Measurements from ENCODE around the gene CYP27B1.

Gene CYP27B1

DNA sequence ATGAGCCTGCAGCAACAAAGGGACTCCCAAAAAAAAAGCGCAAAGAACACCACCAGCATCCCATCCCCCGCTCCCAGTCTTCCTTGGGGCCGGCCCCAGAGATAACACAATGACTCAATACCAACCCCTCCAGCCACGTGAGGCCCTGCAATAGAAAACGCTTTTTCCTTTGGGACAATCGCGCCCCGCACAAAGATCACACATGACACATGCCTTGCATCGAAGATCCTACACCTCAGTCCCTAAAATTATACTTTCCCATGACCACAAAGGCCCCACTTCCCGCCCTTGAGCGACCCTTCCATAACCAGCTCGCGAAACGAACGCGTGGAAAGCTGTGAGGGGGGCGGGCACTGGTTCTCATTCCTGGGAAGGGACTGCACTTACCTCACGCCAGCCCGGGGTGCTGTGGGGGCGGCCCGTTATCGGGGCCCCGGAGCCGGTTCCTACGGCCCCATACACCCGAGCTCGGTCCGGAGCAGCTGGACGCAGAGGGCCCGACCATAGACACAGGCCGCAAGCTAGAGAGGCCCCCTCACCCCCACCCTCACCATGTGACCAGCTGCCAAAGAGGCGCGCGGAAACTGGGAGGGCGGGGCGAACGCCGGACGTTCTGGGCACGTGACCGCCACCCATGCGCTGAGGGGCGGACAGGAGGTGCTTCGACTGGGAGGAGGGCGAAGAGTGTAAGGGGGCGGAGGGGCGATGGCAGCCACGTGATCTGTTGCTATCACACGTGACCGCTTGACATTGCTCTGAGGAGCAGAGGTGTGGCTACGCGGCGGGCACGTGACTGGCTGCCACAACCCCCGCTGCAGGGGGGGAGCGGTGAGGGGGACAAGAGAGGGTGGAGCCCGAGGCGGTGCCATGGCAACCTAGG is 14.8 kb downstream of the CYP27B1 start, which contains the start of gene CDK4:
Gene CDK4, minus strand, starts transcription at position 523 of the 880 bp plus-strand sequence. CDS start 593 bp downstream, outside the sequence.
- DNase-seq (ENCODE audit: low read depth), result peak; percentile 97

DNA sequence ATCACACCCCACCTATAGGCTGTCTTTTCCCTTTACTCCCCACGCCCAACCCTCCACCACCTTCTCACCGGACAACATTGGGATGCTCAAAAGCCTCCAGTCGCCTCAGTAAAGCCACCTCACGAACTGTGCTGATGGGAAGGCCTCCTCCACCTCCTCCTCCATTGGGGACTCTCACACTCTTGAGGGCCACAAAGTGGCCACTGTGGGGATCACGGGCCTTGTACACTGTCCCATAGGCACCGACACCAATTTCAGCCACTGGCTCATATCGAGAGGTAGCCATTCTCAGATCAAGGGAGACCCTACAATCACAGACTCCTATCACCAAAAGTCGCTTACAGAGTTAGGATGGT is 15.5 kb downstream of the CYP27B1 start:
- no peak for DNase-seq (ENCODE audit: low read depth)

DNA sequence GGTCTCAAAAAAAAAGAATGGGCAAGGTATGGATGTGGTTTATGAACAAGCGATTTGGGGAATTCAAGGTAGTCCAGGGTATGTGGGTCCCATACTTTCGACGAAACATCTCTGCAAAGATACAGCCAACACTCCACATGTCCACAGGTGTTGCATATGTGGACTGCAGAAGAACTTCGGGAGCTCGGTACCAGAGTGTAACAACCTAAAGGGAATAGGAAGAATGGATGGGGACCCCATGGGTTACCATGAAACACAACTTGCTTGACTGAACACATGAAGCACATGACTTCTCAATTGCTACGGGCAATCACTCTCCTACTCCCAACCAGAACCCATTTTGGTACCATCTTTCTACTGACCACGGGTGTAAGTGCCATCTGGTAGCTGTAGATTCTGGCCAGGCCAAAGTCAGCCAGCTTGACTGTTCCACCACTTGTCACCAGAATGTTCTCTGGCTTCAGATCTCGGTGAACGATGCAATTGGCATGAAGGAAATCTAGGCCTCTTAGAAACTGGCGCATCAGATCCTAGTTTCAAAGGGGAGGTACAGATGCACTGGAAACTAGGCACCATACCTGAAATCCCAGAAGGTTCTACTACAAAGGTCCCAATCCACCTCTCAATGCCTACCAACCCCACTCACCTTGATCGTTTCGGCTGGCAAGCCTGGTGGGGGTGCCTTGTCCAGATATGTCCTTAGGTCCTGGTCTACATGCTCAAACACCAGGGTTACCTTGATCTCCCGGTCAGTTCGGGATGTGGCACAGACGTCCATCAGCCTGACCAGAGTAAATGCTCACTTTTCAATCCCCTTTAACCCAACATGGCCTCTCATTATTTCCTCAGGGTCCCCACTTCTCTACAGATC is 16.1 kb downstream of the CYP27B1 start:
- DNase-seq (ENCODE audit: low read depth), result no peak

DNA sequence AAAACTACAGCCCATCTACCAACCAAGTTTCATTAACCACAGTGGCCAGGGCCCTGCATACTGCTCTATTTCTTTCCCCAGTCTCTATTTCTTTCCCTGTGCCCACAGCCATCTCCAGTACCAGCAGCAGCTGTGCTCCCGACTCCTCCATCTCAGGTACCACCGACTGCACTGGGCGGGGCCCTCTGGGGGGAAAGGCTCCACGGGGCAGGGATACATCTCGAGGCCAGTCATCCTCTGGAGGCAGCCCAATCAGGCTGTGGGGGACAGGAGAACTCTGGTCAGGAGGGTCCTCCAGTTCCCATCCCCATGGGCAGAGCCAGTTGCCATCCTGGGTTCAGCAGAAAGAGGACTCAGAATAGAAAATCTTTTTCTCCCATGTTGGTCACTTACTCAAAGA is 17.8 kb downstream of the CYP27B1 start:
- no peak for DNase-seq (ENCODE audit: low read depth)

DNA sequence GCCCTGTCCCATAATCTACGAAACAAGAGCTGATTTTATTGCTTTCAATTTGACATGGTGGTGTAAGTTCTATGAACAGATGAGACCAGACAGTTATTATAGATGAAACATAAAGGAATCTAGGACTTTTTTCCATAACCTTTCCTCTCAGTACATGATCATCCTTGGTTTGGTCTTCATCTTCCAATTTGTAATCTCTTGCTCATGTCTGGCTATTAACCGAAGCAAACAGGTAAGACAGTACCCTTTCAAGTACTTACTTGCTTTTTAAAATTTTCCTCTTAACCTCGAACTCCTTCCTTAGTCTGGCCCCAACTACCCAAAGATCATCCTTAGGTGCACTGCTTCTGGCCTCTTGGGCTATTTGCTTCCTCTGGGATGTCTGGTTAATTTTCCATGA is 20.9 kb downstream of the CYP27B1 start:
- no peak for DNase-seq (ENCODE audit: low read depth)

DNA sequence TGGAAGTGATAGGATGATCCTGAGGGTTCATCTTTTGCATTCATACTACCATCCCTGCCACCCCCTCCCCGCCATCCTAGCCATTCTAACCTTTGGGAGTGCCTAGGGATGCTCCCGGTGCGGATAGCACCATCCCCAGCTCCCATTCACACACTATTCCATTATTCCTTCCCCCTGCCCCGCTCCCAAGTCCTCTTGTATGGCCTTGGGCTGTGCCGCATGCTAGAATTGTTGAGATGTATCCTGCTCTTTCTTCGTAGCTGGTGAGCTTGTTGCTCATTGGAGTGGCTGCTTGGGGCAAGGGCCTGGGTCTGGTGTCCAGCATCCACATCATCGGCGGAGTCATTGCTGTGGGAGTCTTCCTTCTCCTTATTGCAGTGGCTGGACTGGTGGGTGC is 21.4 kb downstream of the CYP27B1 start:
- DNase-seq (ENCODE audit: low read depth), result no peak

DNA sequence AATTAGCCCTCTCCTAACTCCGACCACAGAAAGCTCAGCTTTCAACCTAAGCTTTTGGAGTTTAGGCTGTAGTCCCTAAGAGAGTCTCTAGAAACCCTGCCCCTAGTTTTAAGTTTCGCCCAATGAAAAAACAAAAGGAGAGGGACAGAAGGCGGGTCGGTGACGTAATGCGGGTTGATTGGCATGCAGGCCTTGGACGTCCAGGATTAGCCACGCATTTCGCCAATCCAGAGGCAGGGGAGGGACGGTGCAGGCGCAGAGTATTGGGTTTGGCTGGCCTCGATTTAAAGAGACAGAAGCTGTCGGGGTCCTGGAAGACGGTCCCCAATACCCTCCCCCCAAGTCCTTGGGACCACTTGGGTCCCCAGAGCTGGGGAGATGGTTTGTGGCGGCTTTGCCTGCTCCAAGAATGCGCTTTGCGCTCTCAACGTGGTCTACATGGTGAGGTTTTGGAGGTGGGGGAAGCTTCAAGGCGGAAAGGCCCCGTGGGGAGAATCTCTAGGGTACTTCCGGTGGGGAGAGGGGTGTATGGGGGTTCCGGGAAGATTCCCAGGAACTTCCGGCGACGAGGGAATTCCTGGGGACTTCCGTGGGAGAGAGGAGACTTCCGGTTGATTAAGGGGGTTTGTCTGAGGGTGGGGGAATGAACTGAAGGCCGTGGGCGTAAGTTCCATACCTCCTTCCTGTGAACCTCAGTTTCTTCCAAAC is 21.9 kb downstream of the CYP27B1 start, which contains the start of gene TSPAN31:
Gene TSPAN31, plus strand, starts transcription at position 263 of the 708 bp plus-strand sequence. Its CDS starts 116 bp downstream, at position 379.
- peak; percentile 86 for DNase-seq (ENCODE audit: low read depth)

DNA sequence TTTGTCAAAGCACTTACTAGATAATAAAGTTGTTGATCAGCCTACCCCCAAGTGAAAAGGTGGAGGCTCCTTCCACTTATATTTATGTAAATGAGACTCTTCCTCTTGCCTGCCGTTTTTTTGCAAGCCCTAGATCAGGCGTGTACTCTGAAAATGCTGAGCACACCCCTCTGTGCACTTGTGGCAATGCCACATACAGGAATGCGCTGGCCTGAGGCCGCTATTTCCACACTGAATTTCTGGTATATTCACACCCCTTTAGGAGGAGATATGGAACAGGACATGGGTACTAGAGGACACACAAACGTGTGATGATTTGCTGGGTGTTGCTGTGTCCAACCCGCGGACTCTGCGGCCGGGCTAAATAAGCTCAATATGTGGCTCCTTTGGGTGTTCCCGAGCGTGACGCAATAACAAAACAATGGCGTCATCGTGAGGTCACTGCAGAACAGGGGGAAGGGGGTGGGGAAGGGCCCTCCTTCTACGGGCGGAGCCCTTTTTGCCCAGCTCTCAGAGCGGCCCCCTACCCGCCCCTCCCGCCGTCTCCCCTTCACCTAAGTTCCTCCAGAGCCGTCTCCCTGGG is 22.6 kb downstream of the CYP27B1 start:
- DNase-seq (ENCODE audit: low read depth), result peak; percentile 45

DNA sequence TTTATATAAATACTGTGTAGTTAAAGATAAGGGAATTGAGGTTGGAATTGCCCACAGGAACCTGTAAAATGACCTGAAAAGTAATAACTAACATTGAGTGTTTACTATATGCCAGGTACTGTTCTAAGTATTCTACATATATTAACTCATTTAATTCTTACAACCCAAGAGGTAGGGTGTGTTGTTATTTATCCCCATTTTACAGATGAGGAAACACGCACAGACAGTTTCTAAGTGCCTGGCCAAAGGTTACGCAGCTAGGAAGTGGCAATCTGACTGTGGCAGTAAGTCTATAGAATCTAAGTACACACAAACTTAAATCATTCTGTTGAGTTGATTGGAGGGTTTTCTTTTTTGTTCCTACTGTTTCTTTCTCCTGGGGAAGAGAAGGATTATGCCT is 23.1 kb downstream of the CYP27B1 start:
- no peak for DNase-seq (ENCODE audit: low read depth)

DNA sequence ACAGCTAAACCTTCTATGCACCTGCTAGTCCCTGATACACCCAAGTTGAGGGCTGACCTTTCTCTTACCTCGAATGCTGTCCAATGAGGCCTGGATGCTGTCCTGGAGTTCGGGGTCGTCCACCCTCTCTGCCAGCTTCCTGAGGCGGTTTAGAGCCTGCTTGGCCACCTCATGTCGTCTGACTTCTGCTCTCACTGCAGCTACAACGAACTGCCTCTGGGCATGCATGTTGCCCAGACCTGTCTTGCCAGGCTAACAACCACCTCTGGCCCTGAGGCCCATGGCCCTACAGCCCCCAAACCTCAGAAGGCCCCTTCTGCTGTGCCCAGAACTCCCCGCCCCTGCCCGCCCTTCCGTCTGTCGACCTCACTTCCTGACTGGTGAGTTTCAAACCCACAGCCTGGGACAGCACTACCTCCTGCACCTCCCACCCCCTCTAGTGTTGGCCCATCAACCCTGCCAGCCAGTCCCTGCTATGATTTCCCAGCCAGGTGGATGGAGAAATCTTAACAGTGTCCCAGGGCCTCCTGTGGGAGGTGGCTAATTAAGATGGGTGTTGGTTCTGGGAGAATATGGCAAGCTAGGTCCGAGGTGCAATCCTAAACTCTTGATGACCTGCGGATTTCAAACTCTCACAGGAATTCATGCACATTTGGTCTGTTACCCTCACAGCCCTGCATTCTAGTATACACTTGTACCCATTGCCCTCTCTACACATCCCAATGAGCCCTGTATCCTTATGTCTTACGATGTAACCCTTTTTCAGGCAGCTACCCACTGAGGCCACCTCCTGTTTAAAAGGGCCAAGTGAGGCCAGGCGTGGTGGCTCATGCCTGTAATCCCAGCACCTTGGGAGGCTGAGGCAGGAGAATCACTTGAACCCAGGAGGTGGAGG is 24.8 kb downstream of the CYP27B1 start:
- peak; percentile 67 for DNase-seq (ENCODE audit: low read depth)

DNA sequence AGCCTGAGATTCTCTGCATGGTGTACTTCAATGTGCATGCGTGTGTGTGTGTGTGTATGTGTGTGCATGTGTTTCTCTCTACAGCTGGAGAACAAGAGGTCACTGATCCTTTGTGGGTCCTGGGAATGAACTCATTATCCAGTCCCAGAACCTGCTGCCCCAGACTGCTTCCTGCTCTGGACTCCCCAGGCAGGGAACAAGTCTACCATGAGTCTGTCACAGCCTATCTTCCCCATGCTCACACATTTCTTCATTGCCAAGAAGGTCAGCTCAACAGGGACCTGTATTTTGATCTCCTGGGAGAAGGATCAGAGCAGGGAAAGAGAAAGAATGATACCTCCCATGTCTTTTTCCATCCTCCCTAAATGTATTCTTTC is 25.5 kb downstream of the CYP27B1 start:
- no peak for DNase-seq (ENCODE audit: low read depth)

DNA sequence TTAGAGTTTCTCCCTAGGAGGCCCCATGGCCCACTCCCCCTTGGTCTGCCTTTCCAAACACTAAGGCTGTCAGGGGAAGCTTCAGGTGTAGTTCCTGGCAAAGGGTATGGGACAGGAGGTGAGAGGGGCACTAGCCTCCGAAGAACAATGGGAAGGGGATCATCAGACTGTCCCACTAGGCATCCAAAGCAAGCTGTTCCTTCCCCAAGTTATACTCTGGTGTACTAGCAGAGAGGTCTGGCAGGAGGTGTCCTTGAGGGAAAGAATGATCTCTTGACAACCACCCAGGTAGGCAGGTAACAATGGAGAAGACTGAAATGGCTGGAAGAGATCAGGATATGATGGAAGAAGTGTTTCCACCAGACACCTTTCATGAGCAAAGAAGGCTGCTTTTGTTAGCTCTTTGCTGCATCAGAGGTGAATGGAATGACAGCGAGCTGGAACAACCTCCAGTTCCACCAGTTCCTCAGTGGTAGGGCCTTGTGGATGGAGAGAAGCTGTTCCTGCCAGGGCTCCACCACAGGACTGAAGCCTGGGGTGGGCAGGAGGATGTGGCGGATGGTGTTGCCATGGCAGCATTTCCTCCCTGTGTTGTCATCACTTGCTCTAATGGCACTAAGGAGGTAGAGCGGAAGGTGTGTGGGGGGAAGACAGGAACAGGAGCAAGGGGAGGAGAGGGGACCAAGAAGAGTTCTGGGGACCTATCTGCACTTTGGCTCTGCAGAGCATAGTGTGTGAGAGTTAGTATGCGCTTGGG is 26.0 kb downstream of the CYP27B1 start:
- DNase-seq (ENCODE audit: low read depth), result peak; percentile 59

DNA sequence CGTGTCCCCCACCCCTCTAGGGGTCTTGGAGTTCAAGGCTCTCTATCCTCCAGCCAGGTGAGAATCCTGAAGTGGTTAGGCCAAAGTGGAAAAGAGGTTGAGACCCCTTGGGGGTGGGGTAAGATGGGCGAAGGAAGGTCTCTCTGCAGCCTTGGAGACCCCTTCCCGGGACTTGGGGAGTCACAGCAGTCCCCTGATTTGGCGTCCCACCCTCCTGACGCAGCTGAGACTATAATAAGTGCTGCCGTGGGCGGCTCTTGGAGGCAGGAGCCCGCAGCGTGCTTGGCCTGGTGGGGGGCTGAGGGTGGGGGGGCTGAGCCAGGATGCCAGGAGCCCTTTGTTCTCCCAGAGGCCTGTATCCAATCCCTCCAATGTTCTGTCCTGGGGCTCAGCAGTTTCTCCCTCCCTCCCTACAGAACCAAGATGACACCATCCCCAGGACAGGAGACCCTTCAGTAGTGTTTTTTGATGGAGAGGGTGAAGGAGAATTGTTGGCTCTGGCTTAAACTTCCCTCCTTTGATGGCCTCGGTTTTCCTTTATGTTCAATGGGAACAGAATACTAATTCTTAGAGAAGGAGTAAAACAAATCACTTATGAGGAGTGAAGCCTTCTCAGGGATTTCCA is 26.9 kb downstream of the CYP27B1 start:
- no peak for DNase-seq (ENCODE audit: low read depth)

DNA sequence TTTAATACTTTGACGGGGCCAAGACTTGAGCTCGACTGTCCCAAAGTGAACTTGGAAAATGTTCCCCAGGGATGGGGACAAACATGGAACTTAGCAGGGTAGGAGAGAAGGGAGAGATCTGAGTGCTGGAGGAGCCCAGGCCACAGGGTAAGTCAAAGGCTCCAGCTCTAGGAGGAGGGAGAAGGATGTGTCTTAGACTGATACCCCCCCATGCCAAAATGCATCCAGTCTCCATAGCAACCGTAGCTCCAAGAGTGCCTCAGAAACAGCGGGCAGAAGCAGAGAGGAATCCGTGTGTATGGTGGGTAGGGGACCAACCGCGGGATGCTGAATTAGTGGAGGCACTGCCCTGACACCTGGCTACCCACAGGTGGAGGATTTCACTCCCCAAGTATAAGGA is 27.5 kb downstream of the CYP27B1 start:
- DNase-seq (ENCODE audit: low read depth), result no peak

DNA sequence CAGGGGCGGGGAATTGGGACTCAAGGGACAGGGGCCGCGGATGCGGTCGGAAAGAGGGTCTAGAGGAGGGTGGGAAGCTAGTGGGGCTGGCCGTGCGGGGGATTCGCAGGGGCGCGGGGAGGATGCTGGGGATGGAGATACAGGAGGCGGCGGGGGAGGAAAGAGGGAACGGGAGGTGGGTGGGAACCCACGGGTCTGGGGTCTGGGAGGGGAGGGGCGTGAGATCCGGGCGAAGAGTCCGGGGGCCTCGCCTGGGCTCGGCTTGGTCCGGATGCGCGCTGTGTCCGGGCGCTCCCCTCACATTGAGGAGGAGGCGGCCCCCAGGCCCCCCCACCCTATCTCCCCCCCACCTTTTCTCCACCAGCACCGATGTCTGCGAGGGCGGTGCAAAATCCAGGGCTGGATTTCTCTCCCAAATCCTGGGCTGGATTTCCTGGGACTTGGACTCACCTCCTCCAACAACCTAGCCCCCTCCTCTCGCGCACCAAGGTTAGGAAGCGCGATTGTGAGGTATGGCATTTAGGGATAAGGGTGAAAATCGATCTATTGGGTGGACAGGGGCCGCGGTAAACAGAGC is 28.1 kb downstream of the CYP27B1 start, which contains the start of gene AGAP2:
Gene AGAP2, minus strand, starts transcription at position 82 of the 577 bp plus-strand sequence. CDS start 496 bp downstream, outside the sequence.
- no peak for DNase-seq (ENCODE audit: low read depth)

DNA sequence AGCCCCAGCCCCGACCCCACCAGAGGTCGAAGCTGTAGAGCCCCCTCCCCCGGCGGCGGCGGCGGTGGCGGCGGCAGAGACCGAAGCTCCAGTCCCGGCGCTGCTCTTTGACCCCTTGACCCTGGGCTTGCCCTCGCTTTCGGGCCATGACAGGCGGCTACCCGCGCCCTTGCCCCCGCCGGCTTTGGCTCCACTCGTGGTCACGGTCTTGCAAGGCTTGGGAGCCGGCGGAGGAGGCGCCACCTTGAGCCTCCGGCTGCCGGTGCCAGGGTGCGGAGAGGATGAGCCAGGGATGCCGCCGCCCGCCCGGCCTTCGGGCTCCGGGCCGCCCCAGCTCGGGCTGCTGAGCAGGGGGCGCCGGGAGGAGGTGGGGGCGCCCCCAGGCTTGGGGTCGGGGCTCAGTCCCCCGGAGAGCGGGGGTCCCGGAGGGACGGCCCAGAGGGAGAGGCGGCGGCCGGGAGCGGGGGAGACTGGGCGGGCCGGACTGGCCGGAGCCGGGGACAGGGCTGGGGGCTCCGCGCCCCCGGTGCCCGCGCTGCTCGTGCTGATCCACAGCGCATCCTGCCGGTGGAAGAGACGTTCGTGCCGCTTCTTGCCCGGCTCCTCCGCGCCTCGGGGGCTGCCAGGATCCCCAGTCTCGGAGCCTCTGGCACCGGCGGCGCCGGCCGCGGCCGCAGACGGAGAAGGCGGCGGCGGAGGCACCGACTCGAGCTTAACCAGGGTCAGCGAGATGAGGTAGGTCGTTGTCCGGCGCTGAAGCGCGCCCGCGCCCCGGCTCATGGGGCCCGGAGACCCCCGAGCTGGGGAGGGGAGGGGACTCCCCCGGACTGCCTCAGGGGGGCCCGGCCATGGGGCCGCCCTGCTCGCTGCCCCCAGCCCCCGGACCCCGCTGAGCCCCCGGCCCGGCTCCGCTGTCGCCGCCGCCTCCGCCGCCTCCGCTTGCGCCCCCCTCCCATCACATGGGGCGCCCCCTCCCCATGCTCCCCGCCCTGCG is 29.1 kb downstream of the CYP27B1 start:
- no peak for DNase-seq (ENCODE audit: low read depth)

DNA sequence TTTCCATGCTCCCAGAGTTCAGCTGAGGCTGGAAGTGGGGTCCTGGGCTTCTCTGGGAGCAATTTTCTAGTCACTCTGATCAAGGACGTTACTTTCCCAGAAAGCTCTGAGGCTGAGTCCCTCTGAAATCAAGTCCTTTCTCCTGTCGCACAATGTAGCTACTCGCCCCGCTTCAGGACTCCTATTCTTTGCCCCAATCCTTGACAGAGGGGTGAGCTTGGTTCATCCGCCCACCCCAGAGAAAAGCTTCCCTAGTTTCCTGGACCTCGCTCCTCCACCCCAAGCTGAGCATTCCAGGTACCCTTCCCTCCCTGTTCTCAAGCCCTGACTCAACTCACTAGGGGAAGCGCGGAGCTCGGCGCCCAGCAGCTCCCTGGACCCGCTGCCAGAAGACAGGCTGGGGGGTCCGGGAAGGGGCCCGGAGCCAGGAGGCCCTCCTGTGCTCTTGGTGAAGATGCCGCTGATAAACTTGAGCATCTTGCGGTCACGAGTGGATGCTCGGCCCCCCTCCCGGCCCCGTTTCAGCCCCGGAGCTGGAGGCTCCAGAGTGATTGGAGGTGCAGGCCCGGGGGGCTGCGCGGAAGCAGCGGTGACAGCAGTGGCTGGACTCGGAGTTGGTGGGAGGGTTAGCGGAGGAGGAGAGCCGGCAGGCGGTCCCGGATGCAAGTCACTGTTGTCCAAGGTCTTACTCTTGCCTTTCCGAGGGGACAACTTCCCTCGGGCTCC is 30.0 kb downstream of the CYP27B1 start:
- DNase-seq (ENCODE audit: low read depth), result no peak

All from activated T-cell treated with anti-CD3 and anti-CD28 coated beads for 1 hour (primary cell).